ENCODE measurements around the gene DAP.

The DAP gene

DNA sequence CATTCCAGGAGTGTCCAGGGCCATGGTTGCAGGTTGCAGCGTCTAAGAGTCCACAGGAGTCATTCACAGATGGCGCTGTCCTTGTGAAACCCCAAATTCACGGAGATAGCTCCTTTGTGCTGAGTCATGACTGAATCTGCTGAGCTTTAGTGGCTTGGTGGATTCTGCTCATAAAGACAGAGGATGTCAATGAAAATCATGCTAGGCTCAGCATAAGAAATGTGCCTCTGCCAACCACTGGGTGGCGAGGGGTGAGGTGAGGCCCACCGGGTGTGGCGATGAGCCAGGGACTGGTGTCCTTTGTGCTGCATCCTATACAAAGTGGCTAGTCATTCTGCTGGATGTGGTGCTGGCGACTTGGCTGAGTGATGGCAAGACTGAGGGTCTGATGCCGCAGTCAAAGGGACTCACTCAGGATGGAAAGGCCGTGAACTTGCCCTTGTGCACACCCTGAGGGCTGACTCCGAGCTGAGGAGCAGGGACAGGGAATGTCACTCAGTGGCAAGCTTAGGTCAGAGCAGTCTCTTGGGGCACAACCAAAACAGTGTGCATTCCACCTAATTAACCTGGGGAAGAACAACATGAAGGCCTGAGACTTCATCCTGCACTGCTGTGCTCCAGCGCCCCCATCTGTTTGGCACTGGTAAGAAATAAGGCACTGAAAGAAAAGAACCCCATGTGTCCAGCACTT lies 71.5 kb downstream of the DAP start:
- peak; percentile 56 for DNase-seq (ENCODE audit: low spot score)

DNA sequence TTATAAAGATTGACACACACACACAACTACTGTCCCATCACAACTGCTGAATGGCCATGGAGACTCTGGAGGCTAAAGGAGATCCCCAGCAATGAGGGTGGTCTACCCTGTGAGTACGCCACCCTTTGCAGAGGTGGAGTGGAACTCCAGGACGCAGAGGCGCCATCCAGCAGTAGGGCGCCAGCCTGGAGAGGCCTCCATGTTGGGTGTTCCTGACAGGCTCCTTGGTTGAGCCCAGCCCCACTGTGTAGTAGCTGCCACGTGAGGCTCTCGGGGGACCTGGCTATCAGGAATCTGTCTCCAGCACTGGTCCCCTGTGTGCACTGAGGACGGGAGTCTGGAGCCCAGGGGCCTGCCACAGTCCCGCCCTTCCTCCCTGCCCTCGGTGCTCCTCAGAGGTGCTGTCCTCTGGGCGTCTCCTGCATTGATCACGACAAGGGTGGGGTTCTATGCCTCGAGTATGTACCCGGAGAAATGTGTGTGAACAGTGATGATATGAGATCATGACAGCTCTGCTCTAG lies 72.3 kb downstream of the DAP start:
- DNase-seq (ENCODE audit: low spot score), result no peak

DNA sequence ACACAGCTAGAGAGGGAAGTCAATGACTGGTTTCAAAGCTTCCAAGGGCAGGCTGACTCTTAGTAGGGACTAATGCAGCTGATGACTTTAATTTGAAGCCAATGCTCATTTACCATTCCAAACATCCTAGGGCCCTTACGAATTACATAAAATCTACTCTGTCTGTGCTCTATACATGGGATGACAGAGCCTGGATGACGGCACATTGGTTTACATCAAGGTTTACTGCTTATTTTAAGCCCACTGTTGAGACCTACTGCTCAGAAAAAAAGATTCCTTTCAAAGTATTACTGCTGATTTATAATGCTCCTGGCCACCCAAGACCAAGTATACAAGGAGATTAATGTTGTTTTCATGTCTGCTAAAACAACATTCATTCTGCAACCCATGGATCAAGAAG lies 74.1 kb downstream of the DAP start:
- DNase-seq (ENCODE audit: low spot score), result no peak

DNA sequence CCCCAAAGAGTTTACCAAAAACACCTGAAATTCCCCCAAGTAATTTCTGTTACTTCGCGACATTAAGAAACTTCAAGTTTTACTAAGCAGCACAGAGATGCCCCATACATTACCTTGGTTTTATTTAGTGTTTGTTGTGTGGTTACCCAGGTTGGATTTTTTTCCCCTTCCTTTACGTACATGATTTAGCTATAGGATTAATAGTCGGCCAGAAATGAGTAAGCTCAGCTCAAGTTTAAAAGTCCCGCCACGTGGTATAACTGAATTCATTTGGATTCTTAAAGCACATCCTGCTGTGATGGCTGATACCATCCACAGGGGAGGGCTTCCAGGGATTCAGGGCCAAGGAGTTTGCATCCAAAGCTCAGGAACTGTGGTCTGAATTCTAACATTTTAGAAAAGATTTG lies 75.9 kb downstream of the DAP start:
- DNase-seq (ENCODE audit: low spot score), result no peak

DNA sequence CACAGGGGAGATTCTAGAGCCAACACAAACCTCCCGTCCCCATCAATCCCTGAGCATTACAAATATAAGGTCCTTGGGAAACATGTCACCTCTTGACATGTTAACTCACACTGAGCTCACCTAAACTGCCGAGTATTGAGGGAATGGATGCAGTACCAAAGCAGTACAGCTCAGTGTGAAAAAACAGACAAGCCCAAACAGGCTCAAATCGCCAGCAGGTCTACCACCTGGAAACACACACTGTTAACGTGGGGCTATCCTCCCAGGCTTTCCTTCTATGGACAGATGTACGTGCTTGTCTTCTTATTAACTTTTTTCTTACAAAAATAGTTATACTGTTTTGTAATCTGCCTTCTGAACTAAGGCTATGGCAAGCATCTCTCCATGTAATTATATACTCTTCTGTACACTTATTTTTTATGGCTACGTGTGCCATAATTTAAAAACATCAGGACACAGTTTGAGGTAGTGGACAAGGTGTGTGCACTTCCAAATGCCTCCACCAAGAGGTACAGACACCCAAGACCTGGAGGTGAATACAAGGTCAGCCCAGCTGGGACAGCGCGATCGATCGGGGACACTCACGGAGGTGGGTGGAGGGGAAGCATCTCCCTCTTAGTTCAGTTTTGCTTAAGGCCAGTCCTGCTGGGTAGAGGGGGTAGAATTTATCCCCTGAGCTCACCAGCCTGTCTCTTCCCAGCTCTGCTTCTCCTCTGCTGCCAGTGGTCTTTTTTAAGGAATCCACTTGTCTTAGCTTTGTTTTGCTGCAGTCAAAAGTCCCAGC lies 76.5 kb downstream of the DAP start:
- DNase-seq (ENCODE audit: low spot score), result no peak

DNA sequence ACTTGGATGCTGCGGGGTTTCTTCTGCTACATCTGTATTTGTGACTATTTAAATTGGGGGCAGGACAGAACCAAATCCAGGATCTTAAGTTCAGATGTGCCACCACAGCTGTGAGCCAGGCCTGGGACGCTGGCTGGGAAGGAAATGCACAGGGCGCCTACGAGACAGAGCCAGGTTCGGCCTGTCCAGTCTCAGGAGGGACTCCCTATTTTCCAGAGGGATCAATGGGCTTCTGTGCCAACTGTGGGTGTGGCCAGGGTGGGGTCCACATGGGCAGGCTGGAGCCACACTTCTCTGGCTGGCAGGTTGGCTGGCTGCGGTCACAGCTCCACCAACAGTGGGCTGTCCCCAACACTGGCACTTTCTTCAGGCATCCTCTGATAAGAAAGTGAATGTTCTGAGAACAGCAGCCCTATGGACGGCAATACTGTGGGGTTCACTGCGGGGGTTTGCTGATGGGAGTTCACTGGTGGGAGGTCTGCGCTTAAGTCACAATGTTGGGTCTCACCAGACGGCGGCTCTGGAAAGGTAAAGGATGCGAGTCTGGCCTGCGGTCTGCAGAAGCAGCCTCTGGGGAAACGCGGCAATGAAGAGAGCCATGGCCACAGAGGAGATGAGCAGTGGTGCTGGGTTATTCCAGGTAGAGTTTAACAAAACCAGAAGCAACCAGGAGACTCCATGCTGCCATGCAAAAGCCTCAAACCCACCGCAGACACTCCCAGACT lies 78.1 kb downstream of the DAP start:
- no peak for DNase-seq (ENCODE audit: low spot score)

DNA sequence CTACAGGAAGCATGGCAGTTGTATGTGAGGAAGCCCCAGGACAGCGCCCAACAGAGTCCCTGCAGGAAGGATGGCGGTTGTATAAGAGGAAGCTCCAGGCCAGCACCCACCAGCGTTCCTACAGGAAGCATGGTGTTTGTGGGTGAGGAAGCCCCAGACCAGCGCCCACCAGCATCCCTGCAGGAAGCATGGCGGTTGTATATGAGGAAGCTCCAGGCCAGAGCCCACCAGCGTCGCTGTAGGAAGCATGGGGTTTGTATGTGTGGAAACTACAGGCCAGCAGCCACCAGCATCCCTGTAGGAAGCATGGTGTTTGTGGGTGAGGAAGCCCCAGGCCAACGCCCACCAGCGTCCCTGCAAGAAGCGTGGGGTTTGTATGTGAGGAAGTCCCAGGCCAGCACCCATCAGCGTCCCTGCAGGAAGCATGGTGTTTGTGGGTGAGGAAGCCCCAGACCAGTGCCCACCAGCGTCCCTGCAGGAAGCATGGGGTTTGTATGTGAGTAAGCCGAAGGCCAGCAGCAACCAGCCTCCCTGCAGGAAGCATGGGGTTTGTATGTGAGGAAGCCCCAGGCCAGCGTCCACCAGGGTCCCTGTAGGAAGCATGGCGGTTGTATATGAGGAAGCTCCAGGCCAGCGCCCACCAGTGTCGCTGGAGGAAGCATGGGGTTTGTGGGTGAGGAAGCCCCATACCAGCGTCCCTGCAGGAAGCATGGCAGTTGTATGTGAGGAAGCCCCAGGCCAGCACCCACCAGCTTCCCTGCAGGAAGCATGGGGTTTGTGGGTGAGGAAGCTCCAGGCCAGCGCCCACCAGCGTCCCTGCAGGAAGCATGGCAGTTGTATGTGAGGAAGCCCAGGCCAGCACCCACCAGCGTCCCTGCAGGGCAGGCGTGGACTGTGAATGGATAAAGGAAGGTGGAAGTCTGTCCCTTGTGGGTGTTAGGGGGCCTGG lies 79.0 kb downstream of the DAP start:
- no peak for DNase-seq (ENCODE audit: low spot score)

DNA sequence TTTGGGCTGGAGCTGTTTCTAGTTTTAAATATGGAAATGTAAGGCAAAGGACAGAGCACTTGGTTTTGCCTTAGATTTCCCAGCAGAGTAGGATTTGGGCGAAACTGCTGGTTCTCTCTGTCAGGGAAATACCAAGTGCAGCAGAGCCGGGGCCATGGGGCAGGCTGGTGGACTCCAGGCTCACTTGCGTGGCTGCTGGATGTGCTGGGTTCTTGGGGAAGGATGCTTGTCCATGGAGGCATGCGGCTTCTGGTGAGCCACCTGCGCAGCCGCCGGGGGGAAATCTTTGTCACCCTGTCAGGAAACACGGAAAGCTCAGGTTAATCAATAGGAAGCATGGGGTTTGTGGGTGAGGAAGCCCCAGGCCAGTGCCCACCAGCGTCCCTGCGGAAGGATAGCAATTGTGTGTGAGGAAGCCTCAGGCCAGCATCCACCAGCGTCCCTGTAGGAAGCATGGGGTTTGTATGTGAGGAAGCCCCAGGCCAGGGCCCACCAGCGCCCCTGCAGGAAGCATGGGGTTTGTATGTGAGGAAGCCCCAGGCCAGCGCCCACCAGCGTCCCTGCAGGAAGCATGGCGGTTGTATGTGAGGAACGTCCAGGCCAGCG lies 80.1 kb downstream of the DAP start:
- DNase-seq (ENCODE audit: low spot score), result no peak

DNA sequence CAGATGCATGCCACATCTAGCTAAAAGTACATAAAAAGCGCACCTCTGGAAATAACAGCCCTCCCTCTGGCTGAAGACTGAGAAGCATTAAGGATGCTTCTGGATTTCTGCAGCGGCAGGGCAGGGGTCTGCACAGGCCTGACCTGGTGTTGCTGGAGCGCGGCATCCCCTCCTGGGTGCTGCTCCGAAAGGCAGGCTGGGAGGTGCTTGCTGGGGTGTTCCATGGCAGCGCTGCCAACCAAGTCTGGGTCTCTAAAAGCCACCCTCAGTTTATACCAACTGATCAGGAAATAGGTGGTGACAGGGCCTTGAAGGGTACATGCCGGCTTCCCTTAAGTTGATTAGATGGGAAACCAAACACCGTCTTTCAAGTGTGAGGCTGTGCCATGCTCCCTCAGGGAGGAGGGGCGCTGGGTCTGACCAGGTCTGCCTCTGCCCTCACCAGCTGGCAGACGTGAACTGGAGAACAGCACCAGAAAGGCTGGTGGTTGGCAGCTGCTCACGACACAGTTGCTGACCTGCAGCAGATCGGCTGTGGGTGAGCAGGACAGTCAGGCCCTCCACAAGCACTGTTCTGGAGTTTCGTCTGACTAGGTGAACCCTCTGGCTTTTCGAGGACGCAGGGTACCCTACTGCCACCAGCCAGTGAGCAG lies 81.6 kb downstream of the DAP start:
- DNase-seq (ENCODE audit: low spot score), result no peak

DNA sequence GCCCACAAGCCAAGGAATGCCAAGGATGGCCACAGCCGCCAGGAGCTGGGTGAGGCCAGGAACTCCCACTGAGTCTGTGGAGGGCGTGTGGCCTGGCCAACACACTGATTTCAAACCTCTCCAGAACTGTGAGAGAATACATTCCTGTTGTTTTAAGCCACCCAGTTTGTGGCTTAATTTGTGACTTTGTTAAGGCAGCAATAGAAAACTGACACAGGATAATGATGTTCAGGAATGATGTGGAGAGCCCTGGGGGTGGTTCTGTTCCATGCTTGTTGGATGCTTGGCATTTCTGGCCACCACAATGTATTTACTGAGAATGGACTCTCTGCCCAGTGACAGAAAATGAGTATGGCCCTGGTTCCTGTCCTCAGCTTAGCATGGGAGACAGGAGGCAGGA lies 82.8 kb downstream of the DAP start:
- DNase-seq (ENCODE audit: low spot score), result no peak

DNA sequence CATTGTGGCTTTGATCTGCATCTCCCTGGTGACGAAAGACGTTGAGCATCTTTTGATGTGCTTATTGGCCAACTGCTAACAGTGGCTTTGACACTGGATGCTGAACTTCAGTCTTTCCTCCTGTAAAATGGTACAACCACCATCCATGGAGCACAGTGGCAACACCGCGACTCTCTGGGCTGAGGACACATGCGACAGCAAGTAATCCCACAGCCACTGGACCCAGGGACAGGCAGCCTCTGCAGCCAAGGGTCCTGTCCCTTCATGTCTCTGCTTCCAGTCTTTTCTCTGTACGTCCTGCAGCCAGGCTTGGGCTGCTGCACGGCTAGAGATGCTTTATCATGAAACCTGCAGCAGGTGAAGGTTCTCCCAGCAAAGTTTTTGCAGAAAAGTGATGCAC lies 83.5 kb downstream of the DAP start:
- DNase-seq (ENCODE audit: low spot score), result no peak

DNA sequence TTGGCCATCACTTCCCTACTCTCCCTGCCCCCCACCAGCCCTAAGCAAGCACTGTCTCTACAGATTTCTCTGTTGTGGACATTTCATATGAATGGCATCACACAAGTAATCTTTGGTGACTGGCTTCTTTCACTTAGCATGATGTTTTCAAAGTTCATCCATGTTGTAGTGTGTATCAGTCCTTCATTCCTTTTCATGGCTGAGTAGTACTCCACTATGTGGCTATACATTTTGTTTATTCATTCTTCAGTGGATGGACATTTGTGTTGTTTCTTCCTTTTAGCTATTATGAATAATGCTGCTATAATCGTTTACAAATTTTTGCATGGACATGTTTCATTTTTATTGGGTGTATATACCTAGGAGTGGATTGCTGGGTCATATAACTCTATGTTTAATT lies 84.1 kb downstream of the DAP start:
- no peak for DNase-seq (ENCODE audit: low spot score)

DNA sequence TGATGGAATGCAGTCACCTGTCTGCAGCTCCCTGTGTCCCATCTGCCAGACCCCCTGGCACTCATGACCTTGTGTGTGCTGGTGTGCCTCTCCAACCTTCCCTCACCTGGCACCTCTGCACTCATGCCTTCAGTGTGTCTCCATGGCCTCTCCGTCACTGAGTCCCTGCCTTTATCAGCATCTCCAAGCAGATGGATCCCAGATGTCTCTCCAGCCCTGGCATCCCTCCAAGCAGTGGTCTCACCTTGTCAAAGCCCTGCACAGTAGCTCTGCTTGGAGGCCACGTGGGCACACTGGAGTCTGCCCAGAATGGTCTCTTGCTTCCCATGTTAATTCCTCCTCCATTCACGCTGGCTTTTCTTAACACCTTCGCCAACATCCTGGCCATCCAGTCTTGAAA lies 84.8 kb downstream of the DAP start:
- DNase-seq (ENCODE audit: low spot score), result no peak

DNA sequence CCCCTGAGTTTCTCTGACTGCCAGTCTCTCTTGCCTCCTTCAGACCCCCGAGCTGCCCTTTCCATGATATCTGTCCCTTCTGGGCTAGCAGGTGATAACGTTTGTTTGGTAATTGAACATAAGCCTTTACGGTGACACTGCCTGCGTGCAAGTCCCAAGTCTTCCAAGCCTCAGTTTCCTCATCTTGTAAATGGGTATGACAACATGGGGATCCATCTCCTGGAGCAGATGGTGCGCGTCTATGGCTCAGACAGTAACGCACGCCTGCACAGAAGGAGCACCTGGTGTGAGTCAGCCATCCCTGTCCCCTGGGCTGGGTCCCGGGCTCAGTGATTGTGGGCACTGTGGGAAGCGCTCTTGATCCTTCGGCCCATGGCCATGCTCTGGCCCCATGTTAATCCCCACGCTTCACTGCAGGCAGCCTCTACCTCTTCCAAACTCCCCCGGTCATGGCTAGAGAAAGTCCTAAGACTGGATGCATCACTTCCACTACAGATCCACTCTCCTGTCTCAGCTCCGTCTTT lies 85.8 kb downstream of the DAP start:
- DNase-seq (ENCODE audit: low spot score), result no peak

DNA sequence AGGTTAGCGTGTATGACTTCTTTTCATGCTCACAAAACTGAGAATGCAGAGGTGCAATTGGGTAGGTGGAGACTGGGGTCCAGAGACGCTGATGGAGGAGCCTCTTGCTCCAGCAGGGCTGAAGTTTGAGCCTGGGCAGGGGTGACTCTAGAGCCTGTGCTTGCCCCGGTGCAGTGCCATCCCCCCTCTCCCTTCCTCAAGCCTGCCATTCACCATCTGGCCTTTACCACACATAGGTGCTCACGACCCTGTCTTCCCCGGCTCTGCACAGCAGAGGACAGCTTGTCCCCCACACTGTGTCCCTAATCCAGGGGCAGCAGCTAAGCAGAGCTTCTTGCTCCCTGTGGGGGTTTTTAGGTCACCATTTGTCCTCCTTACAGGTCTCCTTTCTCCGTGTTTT lies 86.5 kb downstream of the DAP start:
- no peak for DNase-seq (ENCODE audit: low spot score)

DNA sequence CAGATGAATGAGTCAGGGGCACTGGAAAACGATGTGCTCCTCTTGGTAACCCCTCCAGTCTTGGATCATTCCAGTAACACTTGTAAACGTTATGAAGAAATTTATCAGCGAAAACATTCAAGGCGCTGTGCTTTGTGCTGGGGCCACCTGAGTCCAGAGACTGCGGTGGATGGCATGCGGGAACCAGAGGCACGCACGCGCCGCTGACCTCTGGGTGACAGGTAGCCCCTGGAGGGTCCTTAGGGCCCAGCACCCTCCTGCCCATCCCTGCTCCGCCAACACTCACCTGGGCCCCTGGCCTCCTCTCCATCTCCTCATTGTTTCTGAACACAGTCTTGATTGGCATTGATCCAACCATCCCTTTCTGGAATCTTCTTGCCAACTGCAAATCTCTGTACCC lies 86.9 kb downstream of the DAP start:
- DNase-seq (ENCODE audit: low spot score), result no peak

DNA sequence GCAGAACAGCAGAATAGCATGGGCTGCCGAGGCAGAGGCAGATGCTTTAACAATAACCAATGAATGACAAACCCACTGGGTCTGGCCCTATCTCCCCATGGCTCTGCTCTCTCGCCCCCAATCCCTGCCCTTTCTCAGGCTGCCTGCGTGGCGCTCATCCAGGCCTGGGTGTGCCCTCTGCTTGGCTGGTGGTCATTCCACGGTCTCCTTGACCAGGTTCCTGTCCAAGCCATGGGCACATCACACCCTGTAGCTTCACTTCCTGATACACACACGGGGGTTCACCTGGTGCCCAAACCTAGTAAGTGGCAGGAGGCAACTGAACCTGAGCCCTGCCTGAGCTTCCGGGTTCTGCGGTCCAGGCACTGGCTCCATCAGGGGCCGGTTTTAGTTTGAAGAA lies 87.6 kb downstream of the DAP start:
- no peak for DNase-seq (ENCODE audit: low spot score)

DNA sequence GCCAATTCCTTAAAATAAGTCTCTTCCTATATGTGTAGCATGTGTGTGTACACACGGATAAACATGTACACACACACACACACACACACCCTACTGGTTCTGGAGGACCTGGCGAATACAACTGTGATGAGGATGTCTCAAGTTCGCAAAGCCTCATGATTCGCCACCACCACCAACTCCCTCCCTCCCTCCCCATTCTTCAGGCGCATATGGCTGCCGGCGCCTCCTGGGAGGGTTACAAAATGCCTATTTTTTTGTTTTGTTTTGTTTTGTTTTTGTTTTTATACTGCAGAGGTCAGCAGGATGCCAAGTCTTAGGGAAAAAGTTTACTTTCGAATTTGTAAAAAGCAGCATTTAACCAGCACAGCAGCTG lies 88.0 kb downstream of the DAP start:
- no peak for DNase-seq (ENCODE audit: low spot score)

DNA sequence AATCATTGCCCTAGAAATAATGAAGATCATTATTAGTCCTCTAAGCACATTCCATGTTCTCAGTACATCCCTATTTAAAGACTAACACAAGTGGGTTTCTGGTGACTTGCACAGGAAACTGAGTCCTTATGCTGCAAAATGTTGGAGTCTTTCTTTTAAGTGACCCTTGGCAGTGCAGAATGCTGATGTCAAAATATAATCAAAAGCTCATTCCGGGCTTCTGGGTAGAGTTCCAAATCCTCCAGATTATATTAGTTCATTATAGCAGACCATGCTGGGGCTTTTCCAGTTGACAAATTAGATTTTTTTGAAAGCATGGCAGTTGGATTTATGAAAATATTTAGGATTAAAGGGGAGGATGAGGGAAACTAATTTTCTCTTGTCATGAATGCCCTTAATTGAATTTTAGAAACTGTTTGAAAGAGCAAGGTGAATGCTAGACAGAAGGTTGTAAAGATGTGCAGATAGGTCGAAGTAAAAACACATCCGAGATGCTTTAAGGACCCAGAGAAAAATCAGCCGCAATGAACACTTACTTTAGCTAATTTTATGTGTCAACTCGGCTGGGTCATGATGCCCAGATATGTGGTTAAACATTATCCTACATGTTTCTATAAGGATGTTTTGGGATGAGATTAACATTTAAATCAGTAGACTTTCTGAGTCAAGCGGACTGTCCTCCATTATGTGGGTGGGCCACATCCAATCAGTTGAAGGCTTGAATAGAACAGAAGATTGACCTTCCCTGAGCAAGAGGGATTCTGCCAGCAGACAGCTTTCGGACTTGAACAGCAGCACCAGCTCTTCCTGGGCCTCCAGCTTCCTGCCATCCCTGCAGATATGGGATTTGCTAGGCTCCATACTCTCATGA lies 88.7 kb downstream of the DAP start:
- no peak for DNase-seq (ENCODE audit: low spot score)

Data from iPS-NIHi11 (cell line).